Neural cell (in vitro differentiated cells): Measurements from ENCODE around the gene ODAD3. TPM values are rescaled to one million over a fixed set of nuclear protein-coding genes. Genes with fewer than 3 reads are reported as not detected.

Source experiments
- H2AFZ ChIP-seq: fragments of 200-600, 300-800 bp; sonication (generic), shearing (Covaris generic); 2 replicates; pipeline ENCODE4 v1.6.0; 2014; ENCODE audit warnings: low read depth, mild to moderate bottlenecking, antibody characterized with exemption, low read length, moderate library complexity
- H3F3A ChIP-seq: fragments of 200-600 bp; shearing (Covaris generic); 2 replicates; pipeline ENCODE4 v1.6.1; 2016; ENCODE audit warnings: mild to moderate bottlenecking, moderate library complexity, mixed read lengths, antibody characterized with exemption, low read length; ENCODE audit not compliant: insufficient read depth, poor library complexity, severe bottlenecking
- H3K27ac ChIP-seq: fragments of 200-600, 300-800 bp; sonication (generic), shearing (Covaris generic); 2 replicates; pipeline ENCODE4 v1.5.1; 2014; ENCODE audit warnings: mild to moderate bottlenecking, low read length, moderate library complexity
- H3K27me3 ChIP-seq: fragments of 300-800, 200-600 bp; sonication (generic), shearing (Covaris generic); 2 replicates; pipeline ENCODE4 v1.6.0; 2014; ENCODE audit warnings: mild to moderate bottlenecking, low read depth, low read length, moderate library complexity; ENCODE audit not compliant: insufficient read depth
- H3K36me3 ChIP-seq: fragments of 300-800, 200-600 bp; sonication (generic), shearing (Covaris generic); 2 replicates; pipeline ENCODE4 v1.5.1; 2014; ENCODE audit warnings: mild to moderate bottlenecking, antibody characterized with exemption, low read length, moderate library complexity; ENCODE audit not compliant: insufficient read depth
- H3K4me2 ChIP-seq: fragments of 300-800, 200-600 bp; sonication (generic), shearing (Covaris generic); 2 replicates; pipeline ENCODE4 v1.6.0; 2014; ENCODE audit warnings: mild to moderate bottlenecking, low read length
- H3K4me3 ChIP-seq: fragments of 300-800, 200-600 bp; sonication (generic), shearing (Covaris generic); 2 replicates; pipeline ENCODE4 v1.5.1; 2014; ENCODE audit warnings: mild to moderate bottlenecking, low read length, moderate library complexity
- H3K79me2 ChIP-seq: fragments of 200-600 bp; shearing (Covaris generic); replicated peaks from 2 replicates; pipeline ENCODE4 v1.6.0; 2014; ENCODE audit warnings: mild to moderate bottlenecking, low read length, moderate library complexity; ENCODE audit not compliant: insufficient read depth
- H3K9ac ChIP-seq: fragments of 300-800, 200-600 bp; sonication (generic), shearing (Covaris generic); 2 replicates; pipeline ENCODE4 v1.6.1; 2016; ENCODE audit warnings: mild to moderate bottlenecking, low read length, mixed read lengths
- H3K9me2 ChIP-seq: fragments of 200-600 bp; shearing (Covaris generic); 2 replicates; pipeline ENCODE4 v1.6.1; 2016; ENCODE audit warnings: mild to moderate bottlenecking, low read length, mixed read lengths; ENCODE audit not compliant: insufficient read depth
- H3K9me3 ChIP-seq: fragments of 200-600, 300-800 bp; sonication (generic), shearing (Covaris generic); 2 replicates; pipeline ENCODE4 v1.6.1; 2016; ENCODE audit warnings: mild to moderate bottlenecking, mixed run types, low read length, moderate library complexity, mixed read lengths
- H4K20me1 ChIP-seq: fragments of 200-600 bp; shearing (Covaris generic); 2 replicates; pipeline ENCODE4 v1.6.1; 2016; ENCODE audit warnings: mild to moderate bottlenecking, mixed run types; ENCODE audit not compliant: insufficient read depth
- CTCF ChIP-seq: fragments of 450-650 bp; IDR thresholded peaks from 2 replicates; pipeline ENCODE4 v1.5.1; 2014; ENCODE audit warnings: antibody characterized with exemption, mild to moderate bottlenecking, moderate library complexity; ENCODE audit not compliant: poor library complexity, severe bottlenecking
- EP300 ChIP-seq: fragments of 450-650 bp; conservative IDR thresholded peaks from 2 replicates; pipeline ENCODE4 v1.6.1; 2014; ENCODE audit warnings: antibody characterized with exemption, mild to moderate bottlenecking, moderate library complexity; ENCODE audit not compliant: poor library complexity, severe bottlenecking
- EZH2 ChIP-seq: fragments of 200-600, 300-800 bp; shearing (Covaris generic), sonication (generic); IDR thresholded peaks from 2 replicates; pipeline ENCODE4 v1.6.1; 2014; ENCODE audit warnings: antibody characterized with exemption, low read length, borderline replicate concordance, mild to moderate bottlenecking; ENCODE audit not compliant: insufficient read depth, poor library complexity, severe bottlenecking
- MXI1 ChIP-seq: fragments of 450-650 bp; conservative IDR thresholded peaks from 2 replicates; pipeline ENCODE4 v1.6.1; 2014; ENCODE audit warnings: antibody characterized with exemption, mild to moderate bottlenecking; ENCODE audit not compliant: poor library complexity, severe bottlenecking
- POLR2AphosphoS5 ChIP-seq: IDR thresholded peaks from 2 replicates; pipeline ENCODE4 v1.6.1; 2012
- RAD21 ChIP-seq: fragments of 450-650 bp; conservative IDR thresholded peaks from 2 replicates; pipeline ENCODE4 v1.6.1; 2014; ENCODE audit warnings: antibody characterized with exemption, mild to moderate bottlenecking, moderate library complexity
- REST ChIP-seq: IDR thresholded peaks from 2 replicates; pipeline ENCODE4 v1.6.1; 2012; ENCODE audit warnings: borderline replicate concordance
- SMC3 ChIP-seq: fragments of 450-650 bp; conservative IDR thresholded peaks from 2 replicates; pipeline ENCODE4 v1.6.1; 2014; ENCODE audit warnings: antibody characterized with exemption, mild to moderate bottlenecking, moderate library complexity; ENCODE audit not compliant: poor library complexity
- TAF1 ChIP-seq: IDR thresholded peaks from 2 replicates; pipeline ENCODE4 v1.6.1; 2012; ENCODE audit warnings: low read depth
- polyA plus RNA-seq: library from polyadenylated mRNA; depleted of rRNA; stranded (reverse); fragments of >200 nt; gene quantifications from 2 replicates; pipeline ENCODE4 v1.2.3, GENCODE V29; 2014

Gene ODAD3
- polyA plus RNA-seq, 1 donor from 2014 or later = 3.4 TPM

- H3K9ac ChIP-seq = no peak overlapping the region
- H4K20me1 ChIP-seq = no peaks in the 10 kb centered on the region
- H3K27me3 ChIP-seq = peaks cover 19% of the 10 kb centered on the region
- H3K27ac ChIP-seq = no peak overlapping the region
- no peak for TF ChIP-seq TAF1
- no peak for TF ChIP-seq REST
- no peak for TF ChIP-seq MXI1
- TF ChIP-seq EP300 = no peak
- TF ChIP-seq EZH2 = no peak
- TF ChIP-seq CTCF = no peak
- TF ChIP-seq RAD21 = no peak
- TF ChIP-seq POLR2AphosphoS5 = no peak
- no peak overlapping the region for H2AFZ ChIP-seq
- H3K79me2 ChIP-seq = no peaks in the 10 kb centered on the region
- H3K4me2 ChIP-seq = no peak overlapping the region
- H3F3A ChIP-seq = no peaks in the 10 kb centered on the region
- no peaks in the 10 kb centered on the region for H3K36me3 ChIP-seq
- H3K4me3 ChIP-seq = no peak overlapping the region
- H3K9me3 ChIP-seq = no peaks in the 10 kb centered on the region
- H3K9me2 ChIP-seq = no peaks in the 10 kb centered on the region
These were observed 47.5 kb downstream of the ODAD3 start for GRCh38 chr19:11387162-11388034.

- no peaks in the 10 kb centered on the region for H4K20me1 ChIP-seq
- no peak for TF ChIP-seq SMC3
- no peak for TF ChIP-seq EP300
- TF ChIP-seq TAF1 = no peak
- no peak for TF ChIP-seq REST
- no peak for TF ChIP-seq EZH2
- TF ChIP-seq CTCF = no peak
- no peak for TF ChIP-seq MXI1
- TF ChIP-seq RAD21 = no peak
- TF ChIP-seq POLR2AphosphoS5 = no peak
- no peaks in the 10 kb centered on the region for H3K9me3 ChIP-seq
- no peaks in the 10 kb centered on the region for H3F3A ChIP-seq
- H3K9me2 ChIP-seq = no peaks in the 10 kb centered on the region
- H3K36me3 ChIP-seq = no peaks in the 10 kb centered on the region
- H3K9ac ChIP-seq = no peak overlapping the region
- H3K4me3 ChIP-seq = no peak overlapping the region
- no peaks in the 10 kb centered on the region for H3K79me2 ChIP-seq
- H3K4me2 ChIP-seq = no peak overlapping the region
- peaks cover 24% of the 10 kb centered on the region for H3K27me3 ChIP-seq
- no peak overlapping the region for H2AFZ ChIP-seq
- H3K27ac ChIP-seq = no peak overlapping the region
These were observed 50.2 kb downstream of the ODAD3 start for GRCh38 chr19:11384778-11385129.
